ENCODE measurements around the gene SLC25A31. TPM values are rescaled to one million over a fixed set of nuclear protein-coding genes. Genes with fewer than 3 reads are reported as not detected.

SLC25A31 gene
- total RNA-seq, 1 donor from 2014 or later = not detected

GRCh38 chr4:127759228-127759820 is 29.1 kb downstream of the SLC25A31 start:
- Mint-ChIP-seq H3K36me3 (ENCODE audit: low read depth) (peaks cover 4% of the 10 kb centered on the region), H3K4me3 (ENCODE audit: unreplicated experiment) (no peak overlapping the region), H3K4me1 (ENCODE audit: low read depth) (no peaks in the 10 kb centered on the region)

GRCh38 chr4:127759893-127760292 is 29.7 kb downstream of the SLC25A31 start:
- no peaks in the 10 kb centered on the region for H3K27me3 Mint-ChIP-seq (ENCODE audit: low read depth)
- no peaks in the 10 kb centered on the region for H3K4me1 Mint-ChIP-seq (ENCODE audit: low read depth)
- H3K9me3 Mint-ChIP-seq (ENCODE audit: low read depth) = peaks cover 11% of the 10 kb centered on the region
- H3K36me3 Mint-ChIP-seq (ENCODE audit: low read depth) = peaks cover 4% of the 10 kb centered on the region
- no peak for DNase-seq (ENCODE audit: low spot score)
- TF ChIP-seq CTCF (IDR thresholded peaks at IDR 0.05) = no peak
- no peak overlapping the region for H3K27ac Mint-ChIP-seq (ENCODE audit: unreplicated experiment)
- H3K4me3 Mint-ChIP-seq (ENCODE audit: unreplicated experiment) = no peak overlapping the region

More at GRCh38 chr4:127759228-127759820, 29.1 kb downstream of the SLC25A31 start:
- Mint-ChIP-seq H3K9me3 (ENCODE audit: low read depth) (peaks cover 11% of the 10 kb centered on the region), H3K27ac (ENCODE audit: unreplicated experiment) (no peak overlapping the region), H3K27me3 (ENCODE audit: low read depth) (peaks cover 2% of the 10 kb centered on the region)
- no peak for DNase-seq (ENCODE audit: low spot score)
- TF ChIP-seq CTCF (IDR thresholded peaks at IDR 0.05) = no peak

GRCh38 chr4:127771535-127772275 is 41.5 kb downstream of the SLC25A31 start:
- Mint-ChIP-seq H3K4me1 (ENCODE audit: low read depth) (peaks cover 10% of the 10 kb centered on the region), H3K9me3 (ENCODE audit: low read depth) (no peaks in the 10 kb centered on the region), H3K4me3 (ENCODE audit: unreplicated experiment) (no peak overlapping the region), H3K27ac (ENCODE audit: unreplicated experiment) (no peak overlapping the region), H3K27me3 (ENCODE audit: low read depth) (no peaks in the 10 kb centered on the region), H3K36me3 (ENCODE audit: low read depth) (no peaks in the 10 kb centered on the region)
- no peak for TF ChIP-seq CTCF (IDR thresholded peaks at IDR 0.05)
- DNase-seq (ENCODE audit: low spot score) = no peak

- Mint-ChIP-seq H3K27ac (ENCODE audit: unreplicated experiment) (no peak overlapping the region), H3K27me3 (ENCODE audit: low read depth) (no peaks in the 10 kb centered on the region), H3K9me3 (ENCODE audit: low read depth) (no peaks in the 10 kb centered on the region), H3K4me1 (ENCODE audit: low read depth) (peaks cover 10% of the 10 kb centered on the region), H3K36me3 (ENCODE audit: low read depth) (no peaks in the 10 kb centered on the region), H3K4me3 (ENCODE audit: unreplicated experiment) (no peak overlapping the region)
- DNase-seq (ENCODE audit: low spot score) = no peak
- TF ChIP-seq CTCF (IDR thresholded peaks at IDR 0.05) = no peak
These were observed 42.8 kb downstream of the SLC25A31 start for GRCh38 chr4:127772769-127773671.

- Mint-ChIP-seq H3K27ac (ENCODE audit: unreplicated experiment) (no peak overlapping the region), H3K36me3 (ENCODE audit: low read depth) (no peaks in the 10 kb centered on the region), H3K27me3 (ENCODE audit: low read depth) (peaks cover 3% of the 10 kb centered on the region), H3K9me3 (ENCODE audit: low read depth) (no peaks in the 10 kb centered on the region), H3K4me3 (ENCODE audit: unreplicated experiment) (no peak overlapping the region), H3K4me1 (ENCODE audit: low read depth) (no peaks in the 10 kb centered on the region)
- DNase-seq (ENCODE audit: low spot score) = no peak
- no peak for TF ChIP-seq CTCF (IDR thresholded peaks at IDR 0.05)
These were observed 45.6 kb downstream of the SLC25A31 start for GRCh38 chr4:127775843-127776242.
